Spinal cord (tissue), 4 donors: ENCODE measurements around the gene EBLN2. TPM values are rescaled to one million over a fixed set of nuclear protein-coding genes. Genes with fewer than 3 reads are reported as not detected.

ENCODE experiments used
- polyA plus RNA-seq, 2 donors: library from polyadenylated mRNA; unstranded; fragments of 120-200 nt; gene quantifications; one replicate each; pipeline ENCODE4 v1.2.1, GENCODE V29; 2013; ENCODE audit not compliant: insufficient read length in 2 of 2
- small RNA-seq: library from RNA; depleted of rRNA; stranded (forward); fragments of <200 nt; gene quantifications from one replicate; pipeline ENCODE3, GENCODE V24; 2014; ENCODE audit warnings: low replicate concordance
- total RNA-seq, 2 donors: library from RNA; depleted of rRNA in 1 of 2; stranded (reverse); fragments of 120-200 nt in 1 of 2; fragments of >200 nt in 1 of 2; gene quantifications; one replicate each; pipeline versions ENCODE4 v1.2.3 to v1.2.4, GENCODE V29; 2013 to 2014

EBLN2 gene
- total and polyA plus RNA-seq, 4 donors, result 1.3 to 8.5 (median 3.8) TPM

Small RNA genes lying within 50 kb of the gene (small RNA-seq; reads per million reads assigned to genes)
- 0.61 reads per million, percentile 64 among the genes with 10 or more reads in this experiment for gene RNU2-64P
- gene RNU6-557P, result not detected
- gene RNU7-19P, result not detected

Other genes starting within 250 kb of the EBLN2 start
- 10 to 100 TPM; 16.3 to 19.0 TPM for gene SHQ1, start 213.2 kb upstream of the EBLN2 start, total RNA-seq
- 10 to 100 TPM; 12.4 to 13.3 TPM for gene SHQ1, start 213.2 kb upstream of the EBLN2 start, polyA plus RNA-seq
- 10 to 100 TPM; 26.4 to 30.9 TPM for gene GXYLT2, start 173.6 kb upstream of the EBLN2 start, total RNA-seq
- 1 to 10 TPM; 5.9 to 9.5 TPM for gene GXYLT2, start 173.6 kb upstream of the EBLN2 start, polyA plus RNA-seq
- gene PPP4R2, start 64.8 kb upstream of the EBLN2 start, total RNA-seq, result 10 to 100 TPM; 71.1 to 94.7 TPM
- gene PPP4R2, start 64.8 kb upstream of the EBLN2 start, polyA plus RNA-seq, result 10 to 100 TPM; 37.7 to 46.5 TPM